Measurements from ENCODE around the gene DNAH11.

DNAH11 gene

DNA sequence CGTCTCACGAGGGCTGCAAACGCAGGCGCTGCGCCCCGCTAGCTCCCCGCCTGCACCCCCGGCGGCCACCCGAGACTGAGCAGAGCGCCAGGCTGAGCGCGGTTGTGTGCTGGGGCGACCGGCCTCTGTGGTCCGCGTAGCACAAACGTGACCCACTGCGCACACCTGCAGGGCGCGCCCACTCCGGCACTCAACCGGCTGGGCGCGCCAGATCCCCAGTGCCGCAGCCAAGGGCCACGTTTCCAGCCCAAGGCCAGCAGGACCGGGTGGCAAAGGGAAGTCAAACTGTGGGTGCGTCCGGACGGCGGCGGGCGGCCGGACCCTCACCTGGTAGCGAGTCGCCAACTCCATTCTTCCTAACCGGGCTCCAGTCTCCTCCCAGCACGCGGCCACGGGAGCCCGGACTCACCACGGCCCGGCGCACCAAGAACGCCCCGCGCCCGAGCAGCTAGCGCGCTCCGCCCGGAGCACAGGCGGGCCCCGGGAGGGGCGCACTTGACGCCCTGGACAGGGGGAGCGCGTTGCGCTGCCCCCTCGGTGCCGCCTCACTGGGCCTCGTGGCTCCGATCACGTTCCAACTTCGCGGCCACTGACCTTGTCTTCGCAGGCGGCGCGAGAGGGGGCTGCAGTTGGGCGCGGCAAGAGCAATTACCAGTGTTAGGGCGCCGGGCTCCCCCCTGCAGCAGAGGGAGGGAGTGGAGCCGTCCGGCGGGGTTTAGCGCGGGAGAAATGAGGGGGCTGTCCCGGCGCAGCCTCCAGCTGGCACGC, 402.8 kb downstream of the DNAH11 start, which contains the start of gene CDCA7L:
Gene CDCA7L (minus strand): TSS at position 446 of the 768 bp plus-strand sequence. CDS start 95 bp downstream, at position 351.
- H3K4me1 Mint-ChIP-seq = peaks cover 31% of the 10 kb centered on the region
- TF ChIP-seq, protein P1, sequence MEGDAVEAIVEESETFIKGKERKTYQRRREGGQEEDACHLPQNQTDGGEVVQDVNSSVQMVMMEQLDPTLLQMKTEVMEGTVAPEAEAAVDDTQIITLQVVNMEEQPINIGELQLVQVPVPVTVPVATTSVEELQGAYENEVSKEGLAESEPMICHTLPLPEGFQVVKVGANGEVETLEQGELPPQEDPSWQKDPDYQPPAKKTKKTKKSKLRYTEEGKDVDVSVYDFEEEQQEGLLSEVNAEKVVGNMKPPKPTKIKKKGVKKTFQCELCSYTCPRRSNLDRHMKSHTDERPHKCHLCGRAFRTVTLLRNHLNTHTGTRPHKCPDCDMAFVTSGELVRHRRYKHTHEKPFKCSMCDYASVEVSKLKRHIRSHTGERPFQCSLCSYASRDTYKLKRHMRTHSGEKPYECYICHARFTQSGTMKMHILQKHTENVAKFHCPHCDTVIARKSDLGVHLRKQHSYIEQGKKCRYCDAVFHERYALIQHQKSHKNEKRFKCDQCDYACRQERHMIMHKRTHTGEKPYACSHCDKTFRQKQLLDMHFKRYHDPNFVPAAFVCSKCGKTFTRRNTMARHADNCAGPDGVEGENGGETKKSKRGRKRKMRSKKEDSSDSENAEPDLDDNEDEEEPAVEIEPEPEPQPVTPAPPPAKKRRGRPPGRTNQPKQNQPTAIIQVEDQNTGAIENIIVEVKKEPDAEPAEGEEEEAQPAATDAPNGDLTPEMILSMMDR (IDR thresholded peaks at IDR 0.05; ENCODE audit: unreplicated experiment in 3 of 3) = no peak
- H3K27me3 Mint-ChIP-seq (ENCODE audit: low read depth) = peaks cover 8% of the 10 kb centered on the region
- H3K9me3 Mint-ChIP-seq = no peaks in the 10 kb centered on the region
- peak within 1 kb of the TSS; percentile 90 to 94 (median 92) for H3K4me3 Mint-ChIP-seq
- H3K36me3 Mint-ChIP-seq (ENCODE audit: low read depth) = no peaks in the 10 kb centered on the region
- peak within 1 kb of the TSS; percentile 72 to 84 (median 84) for H3K27ac Mint-ChIP-seq

DNA sequence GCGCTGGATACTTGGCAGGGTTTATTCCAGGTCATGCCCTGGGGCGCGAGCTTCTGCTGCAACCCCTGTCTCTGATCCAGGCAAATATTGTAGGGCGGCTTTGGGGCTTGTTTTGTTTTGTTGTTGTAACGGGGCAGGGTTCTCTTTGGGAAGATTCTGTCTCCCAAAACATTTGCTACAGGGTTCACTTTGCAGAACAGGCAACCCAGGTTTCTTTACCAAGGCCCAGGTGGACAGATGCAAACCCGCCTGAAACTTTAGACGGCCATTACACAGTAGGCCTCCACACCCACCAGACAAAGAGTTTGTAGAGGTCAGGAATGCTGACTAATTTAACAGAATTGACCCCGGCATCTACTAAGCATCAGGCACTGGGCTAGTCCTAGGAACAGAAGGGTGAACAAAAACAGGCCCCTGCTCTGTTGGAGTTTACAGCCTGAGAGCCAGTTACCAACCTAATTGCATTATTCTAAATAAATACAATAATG, 403.4 kb downstream of the DNAH11 start:
- H3K27me3 Mint-ChIP-seq (ENCODE audit: low read depth) = peaks cover 8% of the 10 kb centered on the region
- TF ChIP-seq, protein P1 (IDR thresholded peaks at IDR 0.05; ENCODE audit: unreplicated experiment in 3 of 3) = no peak
- no peaks in the 10 kb centered on the region for H3K9me3 Mint-ChIP-seq
- H3K4me3 Mint-ChIP-seq = peak overlapping the region; percentile 90 to 94 (median 92)
- peaks cover 31% of the 10 kb centered on the region for H3K4me1 Mint-ChIP-seq
- H3K36me3 Mint-ChIP-seq (ENCODE audit: low read depth) = no peaks in the 10 kb centered on the region
- peak overlapping the region; percentile 72 to 84 (median 84) for H3K27ac Mint-ChIP-seq

DNA sequence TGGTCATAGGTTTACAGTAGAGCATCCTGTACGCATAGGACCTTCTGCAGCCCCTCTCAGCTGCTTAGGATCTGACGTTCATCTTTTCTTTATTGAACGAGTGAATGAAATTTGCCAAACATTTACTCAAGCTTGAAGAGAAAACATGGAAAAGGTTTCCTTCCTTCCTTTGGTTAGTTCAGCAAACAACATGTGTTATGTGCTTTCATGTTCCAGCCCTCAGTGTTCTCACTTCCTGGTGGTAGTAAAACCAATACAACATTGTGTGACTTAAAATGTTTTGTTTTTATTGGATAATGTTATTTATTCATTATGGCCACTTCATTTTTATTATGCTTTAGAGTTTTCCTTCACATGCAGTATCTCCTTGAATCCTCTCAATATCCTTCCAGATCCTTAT, 404.2 kb downstream of the DNAH11 start:
- Mint-ChIP-seq H3K36me3 (ENCODE audit: low read depth) (no peaks in the 10 kb centered on the region), H3K27me3 (ENCODE audit: low read depth) (peaks cover 8% of the 10 kb centered on the region), H3K27ac (peak overlapping the region in 2 of 3 experiments; percentile 3 to 28), H3K4me1 (peaks cover 30% of the 10 kb centered on the region), H3K4me3 (peak overlapping the region in 2 of 3 experiments; percentile 21 to 40), H3K9me3 (no peaks in the 10 kb centered on the region)
- TF ChIP-seq, protein P1 (IDR thresholded peaks at IDR 0.05; ENCODE audit: unreplicated experiment in 3 of 3) = no peak

DNA sequence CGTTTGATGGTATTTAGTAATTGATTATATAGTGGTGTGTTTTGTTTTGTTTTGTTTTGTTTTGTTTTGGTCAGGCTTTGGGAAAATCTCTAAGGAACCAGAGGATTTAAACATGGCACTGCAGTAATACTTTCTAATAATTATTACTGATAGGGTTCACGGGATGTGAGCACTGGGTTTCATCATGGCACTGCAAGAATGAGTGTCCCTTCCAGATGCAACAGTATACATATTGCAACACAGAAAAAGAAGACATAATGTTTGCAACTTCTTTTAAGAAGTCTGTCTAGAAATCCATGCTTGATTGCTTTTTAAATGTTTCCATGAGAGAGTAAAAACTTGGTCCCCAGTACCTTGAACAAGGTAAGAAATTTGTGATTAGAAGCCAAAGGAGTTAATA, 405.1 kb downstream of the DNAH11 start:
- H3K27ac Mint-ChIP-seq = peak overlapping the region in 2 of 3 experiments; percentile 28 to 63
- TF ChIP-seq, protein P1 (IDR thresholded peaks at IDR 0.05; ENCODE audit: unreplicated experiment in 3 of 3) = no peak
- H3K4me3 Mint-ChIP-seq = no peak overlapping the region
- peaks cover 21% of the 10 kb centered on the region for H3K4me1 Mint-ChIP-seq
- no peaks in the 10 kb centered on the region for H3K9me3 Mint-ChIP-seq
- no peaks in the 10 kb centered on the region for H3K36me3 Mint-ChIP-seq (ENCODE audit: low read depth)
- peaks cover 5% of the 10 kb centered on the region for H3K27me3 Mint-ChIP-seq (ENCODE audit: low read depth)

DNA sequence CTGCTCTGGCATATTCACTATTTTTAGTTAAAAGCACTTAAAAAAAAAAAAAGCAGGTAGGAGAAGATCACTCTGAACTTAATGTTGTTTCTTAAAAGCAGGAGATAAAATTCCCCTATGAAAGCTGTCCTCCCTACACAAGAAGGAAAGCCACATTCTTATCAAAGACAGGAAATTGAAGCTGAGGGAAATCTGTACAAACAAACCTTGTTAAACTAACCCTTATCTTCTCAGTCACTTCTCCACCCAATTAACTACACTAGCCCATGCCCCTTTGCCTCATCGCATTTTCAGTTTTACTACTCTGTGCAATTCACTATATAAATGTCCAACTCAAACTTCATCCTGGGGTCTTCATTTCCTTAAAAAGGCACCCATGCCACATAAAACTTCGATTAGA, 405.5 kb downstream of the DNAH11 start:
- TF ChIP-seq, protein P1 (IDR thresholded peaks at IDR 0.05; ENCODE audit: unreplicated experiment in 3 of 3) = no peak
- Mint-ChIP-seq H3K27ac (peak overlapping the region in 2 of 3 experiments; percentile 3 to 63), H3K9me3 (no peaks in the 10 kb centered on the region), H3K4me3 (peak overlapping the region in 2 of 3 experiments; percentile 2 to 24), H3K36me3 (ENCODE audit: low read depth) (no peaks in the 10 kb centered on the region), H3K27me3 (ENCODE audit: low read depth) (peaks cover 4% of the 10 kb centered on the region), H3K4me1 (peaks cover 18% of the 10 kb centered on the region)

Data from nephron (organoid).